H1 (cell line): ENCODE measurements around the gene S100A6.

Experiments used
- MAFK ChIP-seq: IDR thresholded peaks from 2 replicates; pipeline ENCODE4 v1.6.1; 2012; ENCODE audit warnings: low read depth, mild to moderate bottlenecking, improper control_type of control experiment, low read length
- RXRA ChIP-seq: IDR thresholded peaks from 2 replicates; pipeline ENCODE4 v1.6.1; 2011; ENCODE audit warnings: low read depth, mild to moderate bottlenecking, low read length, moderate library complexity; ENCODE audit not compliant: insufficient read depth
- SIN3A ChIP-seq, 2 experiments: IDR thresholded peaks in 1 of 2; conservative IDR thresholded peaks in 1 of 2; 2 replicates each; pipeline ENCODE4 v1.6.1; 2011 to 2012; ENCODE audit warnings: low read length in 2 of 2, improper control_type of control experiment in 1 of 2, low read depth in 1 of 2, mild to moderate bottlenecking in 1 of 2
- SRF ChIP-seq: IDR thresholded peaks from 2 replicates; pipeline ENCODE4 v1.6.1; 2011; ENCODE audit warnings: mild to moderate bottlenecking, low read depth, low read length, moderate library complexity
- TAF1 ChIP-seq: IDR thresholded peaks from 2 replicates; pipeline ENCODE4 v1.6.1; 2011; ENCODE audit warnings: mild to moderate bottlenecking, low read depth, low read length
- TBP ChIP-seq: IDR thresholded peaks from 2 replicates; pipeline ENCODE4 v1.6.1; 2011; ENCODE audit warnings: low read depth, low read length, improper control_type of control experiment
- TEAD4 ChIP-seq: IDR thresholded peaks from 2 replicates; pipeline ENCODE4 v1.6.1; 2012; ENCODE audit warnings: low read depth, low read length, inconsistent platforms, mixed read lengths
- TF ChIP-seq, protein P1 (sequence below): IDR thresholded peaks from 2 replicates; pipeline ENCODE4 v1.6.1; 2012; ENCODE audit warnings: inconsistent platforms
- TF ChIP-seq, protein P2 (sequence below), 3 experiments: IDR thresholded peaks; 1 replicate in 2 of 3; 2 replicates in 1 of 3; pipeline versions ENCODE4 v1.5.1 to v1.6.1; 2011; ENCODE audit warnings: low read length in 3 of 3, mild to moderate bottlenecking in 3 of 3, inconsistent platforms in 2 of 3, low read depth in 1 of 3, moderate library complexity in 1 of 3; ENCODE audit not compliant: insufficient read depth in 1 of 3; ENCODE audit errors: control extremely low read depth in 1 of 3

DNA sequence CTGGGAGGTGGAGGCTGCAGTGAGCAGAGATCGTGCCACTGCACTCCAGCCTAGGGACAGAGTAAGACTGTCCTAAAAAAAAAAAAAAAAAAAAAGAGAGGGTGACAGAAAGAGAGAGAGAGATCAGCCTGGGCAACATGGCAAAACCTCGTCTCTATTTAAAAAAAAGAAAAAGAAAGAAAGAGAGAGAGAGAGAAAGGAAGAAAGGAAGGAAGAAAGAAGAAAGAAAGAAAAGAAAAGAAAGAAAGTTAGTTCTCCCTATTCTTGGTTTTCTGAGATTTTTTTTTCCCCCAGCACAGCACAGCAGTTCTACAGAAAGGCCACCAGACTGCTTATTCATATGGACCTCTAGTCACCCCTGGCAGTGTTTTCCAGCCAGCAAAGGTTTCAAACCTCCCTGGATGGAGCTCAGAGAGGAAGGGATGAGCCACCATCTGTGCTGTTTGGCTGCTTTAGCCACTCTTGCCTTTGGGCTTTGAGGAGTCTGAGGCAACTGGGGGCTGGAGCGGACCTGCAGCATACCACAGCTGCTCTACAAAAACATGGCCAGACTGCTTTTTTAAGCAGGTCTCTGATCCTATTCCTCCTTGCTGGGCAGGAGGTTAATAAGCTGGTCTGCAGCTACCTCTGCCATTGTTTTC lies 10.6 kb downstream of the S100A6 start:
- TF ChIP-seq SIN3A (conservative IDR thresholded peaks at IDR 0.05 in 1 of 2, IDR thresholded peaks at IDR 0.05 in 1 of 2; ENCODE audit: low read depth in 1 of 2, low read length in 2 of 2) (no peak), TAF1 (no peak), MAFK (no peak), TBP (no peak), RXRA (no peak), TEAD4 (no peak), SRF (no peak)
- TF ChIP-seq, protein P1, sequence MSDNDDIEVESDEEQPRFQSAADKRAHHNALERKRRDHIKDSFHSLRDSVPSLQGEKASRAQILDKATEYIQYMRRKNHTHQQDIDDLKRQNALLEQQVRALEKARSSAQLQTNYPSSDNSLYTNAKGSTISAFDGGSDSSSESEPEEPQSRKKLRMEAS = no peak
- TF ChIP-seq, protein P2, sequence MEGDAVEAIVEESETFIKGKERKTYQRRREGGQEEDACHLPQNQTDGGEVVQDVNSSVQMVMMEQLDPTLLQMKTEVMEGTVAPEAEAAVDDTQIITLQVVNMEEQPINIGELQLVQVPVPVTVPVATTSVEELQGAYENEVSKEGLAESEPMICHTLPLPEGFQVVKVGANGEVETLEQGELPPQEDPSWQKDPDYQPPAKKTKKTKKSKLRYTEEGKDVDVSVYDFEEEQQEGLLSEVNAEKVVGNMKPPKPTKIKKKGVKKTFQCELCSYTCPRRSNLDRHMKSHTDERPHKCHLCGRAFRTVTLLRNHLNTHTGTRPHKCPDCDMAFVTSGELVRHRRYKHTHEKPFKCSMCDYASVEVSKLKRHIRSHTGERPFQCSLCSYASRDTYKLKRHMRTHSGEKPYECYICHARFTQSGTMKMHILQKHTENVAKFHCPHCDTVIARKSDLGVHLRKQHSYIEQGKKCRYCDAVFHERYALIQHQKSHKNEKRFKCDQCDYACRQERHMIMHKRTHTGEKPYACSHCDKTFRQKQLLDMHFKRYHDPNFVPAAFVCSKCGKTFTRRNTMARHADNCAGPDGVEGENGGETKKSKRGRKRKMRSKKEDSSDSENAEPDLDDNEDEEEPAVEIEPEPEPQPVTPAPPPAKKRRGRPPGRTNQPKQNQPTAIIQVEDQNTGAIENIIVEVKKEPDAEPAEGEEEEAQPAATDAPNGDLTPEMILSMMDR (IDR thresholded peaks at IDR 0.05; ENCODE audit: control extremely low read depth in 1 of 3, insufficient read depth in 1 of 3, low read depth in 1 of 3, low read length in 3 of 3) = no peak
